VCaP (cell line): ENCODE measurements around the gene KRT17.
"Not testable (repeated sequence)": the region's sequence is repeated elsewhere in the genome, so short reads cannot be mapped to it uniquely, and the experiment has no call there.

Experiments
- H3K27ac ChIP-seq: fragments of 450-650 bp; 2 replicates; pipeline ENCODE4 v1.5.1; 2017
- CTCF ChIP-seq: fragments of 450-650 bp; conservative IDR thresholded peaks from 2 replicates; pipeline ENCODE4 v1.5.1; 2017; ENCODE audit warnings: mild to moderate bottlenecking, moderate library complexity

KRT17 gene

GRCh38 chr17:41647038-41647813 is 22.9 kb upstream of the KRT17 start:
- TF ChIP-seq CTCF, result no peak
- peak overlapping the region; percentile 73; the same call in 1 of the 2 replicates for H3K27ac ChIP-seq

DNA sequence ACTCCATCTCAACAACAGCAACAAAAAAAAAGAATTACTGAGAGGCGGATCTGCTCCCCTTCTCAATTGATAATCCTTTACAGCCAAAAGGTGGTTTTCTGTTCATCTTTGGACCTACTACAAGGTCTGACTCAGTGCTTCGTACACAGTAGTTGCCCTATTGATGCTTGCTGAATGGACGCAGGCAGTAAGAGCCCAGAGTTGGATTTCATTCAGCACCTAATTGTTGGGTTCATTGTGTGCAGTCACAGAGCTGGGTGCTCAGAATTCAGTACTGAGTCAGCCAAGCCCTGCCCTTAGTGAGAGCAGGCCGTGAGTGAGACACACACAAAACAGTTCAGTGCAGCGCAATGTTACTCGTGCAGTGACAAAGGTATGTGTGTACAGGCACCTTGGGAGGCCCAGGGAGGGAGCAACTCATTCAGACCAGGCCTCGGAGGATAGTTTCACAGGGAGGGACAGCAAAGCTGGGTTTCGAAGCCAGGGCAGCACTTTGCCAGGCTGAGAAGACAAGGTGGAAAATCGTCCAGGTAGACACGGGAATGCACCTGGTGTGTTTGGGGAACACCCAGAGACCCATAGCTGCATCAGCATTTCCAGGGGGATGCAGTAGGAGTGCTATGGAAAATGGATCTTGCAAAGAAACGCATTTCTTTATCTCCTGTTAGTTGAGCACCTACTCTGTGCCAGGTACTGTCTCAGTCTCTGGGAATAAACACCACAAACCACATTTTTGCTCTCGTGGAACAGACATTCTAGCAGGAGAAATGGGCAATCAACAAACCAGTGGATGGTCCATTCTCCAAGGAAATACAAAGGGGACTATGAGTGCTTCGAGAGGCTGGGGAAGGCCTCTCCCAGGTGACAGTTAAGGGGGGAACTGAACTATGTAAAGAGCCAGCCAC is 18.1 kb upstream of the KRT17 start:
- H3K27ac ChIP-seq, result no peak overlapping the region
- TF ChIP-seq CTCF, result no peak

- H3K27ac ChIP-seq, result not testable (repeated sequence)
Observed at GRCh38 chr17:41640596-41640995, 16.2 kb upstream of the KRT17 start.

- TF ChIP-seq CTCF, result no peak
Observed at GRCh38 chr17:41639492-41640473, 15.4 kb upstream of the KRT17 start.

DNA sequence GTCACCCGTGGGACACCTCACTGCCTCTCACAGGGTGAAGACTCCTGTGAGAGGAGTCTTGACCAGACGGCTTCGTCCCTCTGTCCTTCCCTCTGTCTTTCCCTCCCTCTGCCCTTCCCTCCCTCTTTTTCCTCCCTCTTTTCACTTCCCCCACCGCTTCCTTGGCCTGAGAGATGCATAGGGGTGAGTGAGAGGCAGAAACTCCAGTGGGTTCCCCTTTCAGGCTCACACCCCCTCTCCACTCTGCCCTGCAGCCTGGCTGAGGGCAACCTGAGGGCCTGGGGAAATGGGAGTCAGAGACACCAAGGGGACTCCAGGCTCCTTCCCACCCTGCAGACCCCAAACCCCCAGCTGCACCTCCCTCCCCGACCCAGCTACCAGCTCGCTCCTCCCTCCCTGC is 14.6 kb upstream of the KRT17 start:
- H3K27ac ChIP-seq, result no peak overlapping the region
- TF ChIP-seq CTCF, result no peak

More at GRCh38 chr17:41639492-41640473, 15.4 kb upstream of the KRT17 start:
- no peak overlapping the region for H3K27ac ChIP-seq

DNA sequence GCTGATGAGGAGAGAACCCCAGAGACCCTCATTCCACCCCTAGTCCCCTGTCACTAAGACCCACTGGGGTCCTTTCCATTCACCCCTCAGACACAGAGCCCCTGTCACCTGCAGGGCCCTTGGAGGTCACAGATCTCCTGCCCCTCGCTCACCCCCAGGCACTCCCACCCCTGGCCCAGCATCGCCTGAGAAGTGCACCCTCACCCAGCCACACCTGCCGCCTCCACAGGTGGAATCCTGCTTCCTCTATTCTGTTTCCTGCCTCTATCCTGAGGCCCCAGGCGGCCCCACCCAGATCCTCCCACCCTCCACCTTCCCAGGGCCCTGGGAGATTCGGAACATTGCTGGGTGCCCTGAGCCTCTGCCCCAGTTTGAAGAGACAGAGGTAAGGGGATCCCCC is 13.8 kb upstream of the KRT17 start:
- no peak overlapping the region for H3K27ac ChIP-seq
- no peak for TF ChIP-seq CTCF

DNA sequence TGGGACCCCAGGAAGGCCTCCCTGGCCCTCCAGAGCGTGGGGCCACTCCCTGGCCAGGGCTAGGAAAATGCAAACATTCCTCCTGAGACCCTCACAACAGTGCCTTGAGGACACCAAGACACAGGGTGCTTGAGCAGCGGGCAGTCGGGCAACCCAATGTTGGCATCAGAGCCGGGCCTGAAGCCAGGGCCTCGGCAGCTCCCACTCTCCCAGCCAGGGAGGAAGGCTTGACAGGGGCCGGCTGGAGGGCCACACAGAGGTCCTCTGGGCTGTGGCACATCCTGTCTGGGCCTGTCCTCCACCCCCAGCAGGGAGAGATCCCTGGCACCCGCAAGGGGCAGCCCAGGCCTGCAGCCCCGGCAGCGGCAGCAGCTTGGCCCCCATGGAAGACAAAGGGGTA is 12.3 kb upstream of the KRT17 start:
- TF ChIP-seq CTCF, result no peak
- H3K27ac ChIP-seq, result no peak overlapping the region
